WI38 (cell line): ENCODE measurements around the gene DENND1B.

ENCODE experiments used
- H3K4me3 ChIP-seq: 2 replicates; pipeline ENCODE4 v1.5.1; 2011; ENCODE audit warnings: low read depth, mild to moderate bottlenecking, control low read depth, low read length
- CTCF ChIP-seq: IDR thresholded peaks from 2 replicates; pipeline ENCODE4 v1.5.1; 2012; ENCODE audit warnings: low read depth, mild to moderate bottlenecking, control low read depth, low read length

The DENND1B gene

GRCh38 chr1:197559655-197560054 lies 215.6 kb downstream of the DENND1B start:
- no peak overlapping the region for H3K4me3 ChIP-seq
- TF ChIP-seq CTCF = no peak

DNA sequence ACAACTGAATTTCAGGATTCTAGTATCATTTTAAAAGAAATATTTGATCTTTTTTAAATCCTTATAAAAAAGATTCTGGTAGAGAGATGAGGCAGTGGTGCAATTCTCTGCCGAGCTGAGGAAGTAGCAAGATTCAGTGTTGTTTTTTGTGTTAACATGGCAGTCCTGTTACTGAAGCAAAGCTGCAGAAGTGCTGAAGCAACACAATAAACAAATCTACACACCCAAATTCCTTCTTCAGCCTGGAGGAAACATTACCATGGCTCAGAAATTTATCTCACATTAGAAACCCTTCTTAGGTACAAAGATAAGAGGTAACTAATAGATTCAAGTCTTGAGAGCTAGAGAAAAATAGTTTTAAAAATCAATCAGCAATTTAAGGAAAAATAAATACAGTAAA lies 216.0 kb downstream of the DENND1B start:
- H3K4me3 ChIP-seq = no peak overlapping the region
- TF ChIP-seq CTCF = no peak

GRCh38 chr1:197557302-197557701 lies 218.0 kb downstream of the DENND1B start:
- 0 out of 2 replicates have a peak overlapping the region, but pooled peaks have one; percentile 3 for H3K4me3 ChIP-seq
- no peak for TF ChIP-seq CTCF

DNA sequence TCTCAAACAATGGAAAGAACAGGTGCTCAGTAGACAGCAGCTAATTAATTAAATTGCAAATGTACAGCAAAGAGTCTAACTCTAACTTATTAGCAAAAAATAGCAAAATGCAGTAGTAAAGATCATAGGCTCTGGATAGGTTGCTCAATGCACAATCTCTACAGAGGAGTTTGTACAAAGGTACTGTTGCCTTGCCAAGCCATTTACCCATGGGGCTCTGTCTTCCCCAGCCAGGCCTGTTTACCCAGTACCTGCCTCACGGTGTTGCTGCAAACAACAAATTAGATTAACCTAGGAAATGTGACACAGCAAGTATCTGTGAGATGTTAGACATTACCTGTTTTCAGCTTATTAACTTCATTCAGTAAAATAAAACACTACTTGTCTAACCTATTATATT lies 222.0 kb downstream of the DENND1B start:
- no peak for TF ChIP-seq CTCF
- no peak overlapping the region for H3K4me3 ChIP-seq

- TF ChIP-seq CTCF = no peak
- no peak overlapping the region for H3K4me3 ChIP-seq
Measured at GRCh38 chr1:197546989-197547388, 228.3 kb downstream of the DENND1B start.

DNA sequence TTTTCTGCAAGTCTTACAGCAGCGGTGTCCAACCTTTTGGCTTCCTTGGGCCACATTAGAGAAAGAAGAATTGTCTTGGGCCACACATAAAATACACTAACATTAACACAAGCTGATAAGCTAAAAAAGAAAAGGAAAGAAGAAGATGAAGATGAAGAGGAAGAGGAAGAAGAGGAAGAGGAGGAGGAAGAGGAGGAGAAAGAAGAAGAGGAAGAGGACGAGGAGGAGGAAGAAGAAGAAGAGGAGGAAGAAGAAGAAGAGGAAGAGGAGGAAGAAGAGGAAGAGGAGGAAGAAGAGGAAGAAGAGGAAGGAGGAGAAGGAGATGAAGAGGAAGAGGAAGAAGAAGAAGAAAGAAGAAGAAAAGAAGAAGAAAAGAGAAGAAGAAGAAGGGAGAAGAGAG lies 230.7 kb downstream of the DENND1B start:
- no peak for TF ChIP-seq CTCF
- H3K4me3 ChIP-seq = no peak overlapping the region

- H3K4me3 ChIP-seq = no peak overlapping the region
- no peak for TF ChIP-seq CTCF
Measured at GRCh38 chr1:197544130-197544529, 231.2 kb downstream of the DENND1B start.
